Measurements from ENCODE around the gene S100A5.

Gene S100A5

DNA sequence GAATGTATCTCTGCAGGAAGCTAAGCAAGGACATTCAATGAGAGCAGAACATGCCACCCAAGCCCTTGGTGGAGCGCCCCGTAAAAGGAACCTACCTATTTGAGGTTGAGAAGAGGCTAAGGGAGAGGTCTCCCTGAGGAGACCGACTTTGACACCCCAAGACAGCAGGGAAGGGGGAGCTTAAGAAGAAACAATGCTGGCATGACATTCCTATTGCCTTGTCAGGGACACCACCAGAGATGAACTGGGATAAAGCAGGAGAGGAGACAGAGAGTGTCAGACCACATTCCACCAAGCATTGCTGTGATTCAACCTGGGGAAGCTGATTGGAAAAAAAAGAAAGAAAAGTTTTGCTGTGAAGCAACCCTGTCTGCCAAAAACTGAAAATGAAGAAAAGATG, 38.2 kb upstream of the S100A5 start:
- no peak overlapping the region for H3K27ac ChIP-seq (ENCODE audit: low read depth, low read length)

DNA sequence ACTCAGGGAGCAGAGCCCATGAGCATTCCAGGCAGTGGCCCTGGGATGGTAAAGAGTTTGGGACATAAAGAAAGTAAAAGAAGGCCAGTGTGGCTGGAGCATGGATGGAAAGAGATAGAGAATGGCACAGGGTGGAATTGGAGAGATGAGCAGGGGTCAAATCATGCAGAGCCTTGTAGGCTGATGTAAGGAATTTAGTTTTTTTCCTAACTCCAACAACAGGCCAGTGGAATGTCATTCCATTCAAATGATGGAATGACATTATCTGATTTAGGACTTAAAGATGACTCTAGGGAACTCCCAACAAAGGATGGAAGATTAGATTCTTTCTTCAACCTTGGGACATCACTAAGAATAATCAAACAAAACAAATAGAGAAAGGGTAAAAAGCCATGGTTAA, 37.8 kb upstream of the S100A5 start:
- Histone ChIP-seq H3K4me2 (ENCODE audit: low read length) (no peak overlapping the region), H3K27ac (ENCODE audit: low read depth, low read length) (no peak overlapping the region)

More for the DNA sequence above, 38.2 kb upstream of the S100A5 start:
- H3K79me2 ChIP-seq (ENCODE audit: control insufficient read depth, low read length), result no peaks in the 10 kb centered on the region
- no peaks in the 10 kb centered on the region for H3K9me2 ChIP-seq (replicated peaks; ENCODE audit: control insufficient read depth, low read length)
- H3K4me2 ChIP-seq (ENCODE audit: low read length), result no peak overlapping the region
- no peaks in the 10 kb centered on the region for H3F3A ChIP-seq (ENCODE audit: control insufficient read depth, insufficient read depth)
- peaks cover 25% of the 10 kb centered on the region for H3K27me3 ChIP-seq (ENCODE audit: control insufficient read depth, low read length)
- no peak for TF ChIP-seq EZH2phosphoT487 (IDR thresholded peaks at IDR 0.05; ENCODE audit: borderline replicate concordance, low read length)
- TF ChIP-seq, protein P1, sequence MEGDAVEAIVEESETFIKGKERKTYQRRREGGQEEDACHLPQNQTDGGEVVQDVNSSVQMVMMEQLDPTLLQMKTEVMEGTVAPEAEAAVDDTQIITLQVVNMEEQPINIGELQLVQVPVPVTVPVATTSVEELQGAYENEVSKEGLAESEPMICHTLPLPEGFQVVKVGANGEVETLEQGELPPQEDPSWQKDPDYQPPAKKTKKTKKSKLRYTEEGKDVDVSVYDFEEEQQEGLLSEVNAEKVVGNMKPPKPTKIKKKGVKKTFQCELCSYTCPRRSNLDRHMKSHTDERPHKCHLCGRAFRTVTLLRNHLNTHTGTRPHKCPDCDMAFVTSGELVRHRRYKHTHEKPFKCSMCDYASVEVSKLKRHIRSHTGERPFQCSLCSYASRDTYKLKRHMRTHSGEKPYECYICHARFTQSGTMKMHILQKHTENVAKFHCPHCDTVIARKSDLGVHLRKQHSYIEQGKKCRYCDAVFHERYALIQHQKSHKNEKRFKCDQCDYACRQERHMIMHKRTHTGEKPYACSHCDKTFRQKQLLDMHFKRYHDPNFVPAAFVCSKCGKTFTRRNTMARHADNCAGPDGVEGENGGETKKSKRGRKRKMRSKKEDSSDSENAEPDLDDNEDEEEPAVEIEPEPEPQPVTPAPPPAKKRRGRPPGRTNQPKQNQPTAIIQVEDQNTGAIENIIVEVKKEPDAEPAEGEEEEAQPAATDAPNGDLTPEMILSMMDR (IDR thresholded peaks at IDR 0.05; ENCODE audit: low read depth, low read length, poor library complexity, severe bottlenecking), result no peak
- H3K36me3 ChIP-seq (ENCODE audit: control insufficient read depth, low read length), result no peaks in the 10 kb centered on the region
- H3K4me1 ChIP-seq (ENCODE audit: control insufficient read depth, low read length), result no peaks in the 10 kb centered on the region
- no peak overlapping the region for H3K4me3 ChIP-seq (ENCODE audit: low read length)
- no peaks in the 10 kb centered on the region for H4K20me1 ChIP-seq (ENCODE audit: control insufficient read depth, insufficient read depth, low read depth, low read length)
- H3K9me3 ChIP-seq (ENCODE audit: control insufficient read depth, insufficient read depth, low read length), result no peaks in the 10 kb centered on the region

GRCh38 chr1:153577624-153578051, 36.9 kb upstream of the S100A5 start:
- Histone ChIP-seq H3K9me2 (replicated peaks; ENCODE audit: control insufficient read depth, low read length) (no peaks in the 10 kb centered on the region), H3K4me1 (ENCODE audit: control insufficient read depth, low read length) (no peaks in the 10 kb centered on the region), H3K4me3 (ENCODE audit: low read length) (no peak overlapping the region), H3K9me3 (ENCODE audit: control insufficient read depth, insufficient read depth, low read length) (no peaks in the 10 kb centered on the region), H3F3A (ENCODE audit: control insufficient read depth, insufficient read depth) (no peaks in the 10 kb centered on the region), H3K36me3 (ENCODE audit: control insufficient read depth, low read length) (no peaks in the 10 kb centered on the region), H4K20me1 (ENCODE audit: control insufficient read depth, insufficient read depth, low read depth, low read length) (no peaks in the 10 kb centered on the region), H3K4me2 (ENCODE audit: low read length) (no peak overlapping the region), H3K27me3 (ENCODE audit: control insufficient read depth, low read length) (peaks cover 25% of the 10 kb centered on the region), H3K27ac (ENCODE audit: low read depth, low read length) (no peak overlapping the region), H3K79me2 (ENCODE audit: control insufficient read depth, low read length) (no peaks in the 10 kb centered on the region)
- TF ChIP-seq EZH2phosphoT487 (IDR thresholded peaks at IDR 0.05; ENCODE audit: borderline replicate concordance, low read length), result no peak
- TF ChIP-seq, protein P1 (IDR thresholded peaks at IDR 0.05; ENCODE audit: low read depth, low read length, poor library complexity, severe bottlenecking), result no peak

More for the DNA sequence above, 37.8 kb upstream of the S100A5 start:
- H3F3A ChIP-seq (ENCODE audit: control insufficient read depth, insufficient read depth), result no peaks in the 10 kb centered on the region
- no peaks in the 10 kb centered on the region for H3K9me3 ChIP-seq (ENCODE audit: control insufficient read depth, insufficient read depth, low read length)
- no peaks in the 10 kb centered on the region for H3K4me1 ChIP-seq (ENCODE audit: control insufficient read depth, low read length)
- TF ChIP-seq EZH2phosphoT487 (IDR thresholded peaks at IDR 0.05; ENCODE audit: borderline replicate concordance, low read length), result no peak
- TF ChIP-seq, protein P1 (IDR thresholded peaks at IDR 0.05; ENCODE audit: low read depth, low read length, poor library complexity, severe bottlenecking), result no peak
- H3K4me3 ChIP-seq (ENCODE audit: low read length), result no peak overlapping the region
- no peaks in the 10 kb centered on the region for H3K9me2 ChIP-seq (replicated peaks; ENCODE audit: control insufficient read depth, low read length)
- H3K79me2 ChIP-seq (ENCODE audit: control insufficient read depth, low read length), result no peaks in the 10 kb centered on the region
- H3K27me3 ChIP-seq (ENCODE audit: control insufficient read depth, low read length), result peaks cover 25% of the 10 kb centered on the region
- H4K20me1 ChIP-seq (ENCODE audit: control insufficient read depth, insufficient read depth, low read depth, low read length), result no peaks in the 10 kb centered on the region
- no peaks in the 10 kb centered on the region for H3K36me3 ChIP-seq (ENCODE audit: control insufficient read depth, low read length)

All from DOHH2 (cell line).